Osteocyte (in vitro differentiated cells): ENCODE results near the gene ARHGAP10. TPM values are rescaled to one million over a fixed set of nuclear protein-coding genes. Genes with fewer than 3 reads are reported as not detected.

Experiments used
- DNase-seq: peaks from one replicate; pipeline ENCODE4 v3.0.0; 2021; ENCODE audit warnings: mixed read lengths; ENCODE audit not compliant: unreplicated experiment; ENCODE audit errors: extremely low spot score
- H3K27ac Mint-ChIP-seq: one replicate; pipeline ENCODE4 v1.8.0; 2021; ENCODE audit warnings: mild to moderate bottlenecking, mixed read lengths; ENCODE audit not compliant: unreplicated experiment
- H3K27me3 Mint-ChIP-seq: one replicate; pipeline ENCODE4 v1.8.0; 2021; ENCODE audit warnings: mixed read lengths; ENCODE audit not compliant: unreplicated experiment
- H3K36me3 Mint-ChIP-seq: one replicate; pipeline ENCODE4 v1.8.0; 2021; ENCODE audit warnings: mixed read lengths; ENCODE audit not compliant: unreplicated experiment
- H3K4me1 Mint-ChIP-seq: one replicate; pipeline ENCODE4 v1.8.0; 2021; ENCODE audit warnings: mixed read lengths; ENCODE audit not compliant: unreplicated experiment
- H3K4me3 Mint-ChIP-seq: one replicate; pipeline ENCODE4 v1.8.0; 2021; ENCODE audit warnings: mild to moderate bottlenecking, moderate library complexity, mixed read lengths; ENCODE audit not compliant: unreplicated experiment
- H3K9me3 Mint-ChIP-seq: one replicate; pipeline ENCODE4 v1.8.0; 2021; ENCODE audit warnings: mixed read lengths; ENCODE audit not compliant: unreplicated experiment
- total RNA-seq: library from RNA; stranded (reverse); gene quantifications from 2 replicates; pipeline ENCODE4 v1.2.1, GENCODE V29; 2021
- TF ChIP-seq, protein P1 (sequence below): fragments of 200-600 bp; sonication (generic); IDR thresholded peaks from 2 replicates; pipeline ENCODE4 v1.5.0; 2021; ENCODE audit warnings: antibody characterized with exemption, mild to moderate bottlenecking, moderate library complexity

Gene ARHGAP10
- total RNA-seq, 1 donor from 2014 or later, result 121 TPM

DNA sequence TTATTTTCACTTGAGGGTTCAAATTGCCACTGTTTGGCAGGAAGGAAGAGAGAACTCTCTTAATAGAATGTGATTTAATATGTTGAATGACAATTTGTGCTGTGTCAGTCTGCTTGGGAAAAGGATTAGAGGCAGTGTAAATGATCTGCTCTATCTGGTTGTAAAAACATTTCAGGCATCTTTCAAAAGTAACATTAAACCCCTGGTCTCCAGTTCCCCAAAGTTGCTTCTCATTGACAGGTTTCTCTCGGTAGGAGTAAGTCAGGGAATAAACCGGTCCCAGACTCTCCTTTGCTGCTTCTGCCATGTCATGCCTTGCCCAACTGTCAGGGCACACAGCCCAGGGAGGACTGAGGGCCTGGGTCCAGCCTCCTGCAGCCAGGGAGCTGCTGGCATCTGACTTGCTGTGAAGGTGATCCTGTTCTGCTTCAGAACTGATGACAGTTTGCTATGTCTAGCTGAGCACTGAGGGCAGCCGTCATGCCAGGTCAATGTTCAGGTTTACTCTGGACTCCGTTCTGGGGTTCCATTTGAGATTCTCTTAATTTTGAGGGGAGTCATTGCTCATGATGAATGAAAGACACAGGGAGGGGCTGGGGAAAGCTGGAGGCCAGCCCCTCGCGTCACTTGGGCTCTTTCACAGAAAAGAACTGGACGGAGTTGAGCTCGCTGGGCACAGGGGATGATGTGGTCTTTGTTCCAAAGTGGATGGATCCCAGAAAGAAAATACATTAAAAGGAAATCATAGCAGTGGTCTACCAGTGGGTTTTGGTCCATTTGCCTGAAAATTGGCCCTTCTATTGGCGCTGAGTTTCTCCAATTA lies 312.4 kb downstream of the ARHGAP10 start:
- H3K27me3 Mint-ChIP-seq, result no peaks in the 10 kb centered on the region
- H3K36me3 Mint-ChIP-seq, result peaks cover 30% of the 10 kb centered on the region
- peaks cover 15% of the 10 kb centered on the region for H3K4me1 Mint-ChIP-seq
- H3K27ac Mint-ChIP-seq, result peak overlapping the region; percentile 57
- H3K4me3 Mint-ChIP-seq, result no peak overlapping the region
- DNase-seq, result no peak
- TF ChIP-seq, protein P1, sequence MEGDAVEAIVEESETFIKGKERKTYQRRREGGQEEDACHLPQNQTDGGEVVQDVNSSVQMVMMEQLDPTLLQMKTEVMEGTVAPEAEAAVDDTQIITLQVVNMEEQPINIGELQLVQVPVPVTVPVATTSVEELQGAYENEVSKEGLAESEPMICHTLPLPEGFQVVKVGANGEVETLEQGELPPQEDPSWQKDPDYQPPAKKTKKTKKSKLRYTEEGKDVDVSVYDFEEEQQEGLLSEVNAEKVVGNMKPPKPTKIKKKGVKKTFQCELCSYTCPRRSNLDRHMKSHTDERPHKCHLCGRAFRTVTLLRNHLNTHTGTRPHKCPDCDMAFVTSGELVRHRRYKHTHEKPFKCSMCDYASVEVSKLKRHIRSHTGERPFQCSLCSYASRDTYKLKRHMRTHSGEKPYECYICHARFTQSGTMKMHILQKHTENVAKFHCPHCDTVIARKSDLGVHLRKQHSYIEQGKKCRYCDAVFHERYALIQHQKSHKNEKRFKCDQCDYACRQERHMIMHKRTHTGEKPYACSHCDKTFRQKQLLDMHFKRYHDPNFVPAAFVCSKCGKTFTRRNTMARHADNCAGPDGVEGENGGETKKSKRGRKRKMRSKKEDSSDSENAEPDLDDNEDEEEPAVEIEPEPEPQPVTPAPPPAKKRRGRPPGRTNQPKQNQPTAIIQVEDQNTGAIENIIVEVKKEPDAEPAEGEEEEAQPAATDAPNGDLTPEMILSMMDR, result no peak
- H3K9me3 Mint-ChIP-seq, result no peaks in the 10 kb centered on the region

GRCh38 chr4:148044912-148045352 lies 313.0 kb downstream of the ARHGAP10 start:
- H3K27me3 Mint-ChIP-seq, result no peaks in the 10 kb centered on the region
- DNase-seq, result no peak
- peaks cover 30% of the 10 kb centered on the region for H3K36me3 Mint-ChIP-seq
- peaks cover 15% of the 10 kb centered on the region for H3K4me1 Mint-ChIP-seq
- H3K4me3 Mint-ChIP-seq, result no peak overlapping the region
- no peak overlapping the region for H3K27ac Mint-ChIP-seq
- H3K9me3 Mint-ChIP-seq, result no peaks in the 10 kb centered on the region
- TF ChIP-seq, protein P1, result no peak

DNA sequence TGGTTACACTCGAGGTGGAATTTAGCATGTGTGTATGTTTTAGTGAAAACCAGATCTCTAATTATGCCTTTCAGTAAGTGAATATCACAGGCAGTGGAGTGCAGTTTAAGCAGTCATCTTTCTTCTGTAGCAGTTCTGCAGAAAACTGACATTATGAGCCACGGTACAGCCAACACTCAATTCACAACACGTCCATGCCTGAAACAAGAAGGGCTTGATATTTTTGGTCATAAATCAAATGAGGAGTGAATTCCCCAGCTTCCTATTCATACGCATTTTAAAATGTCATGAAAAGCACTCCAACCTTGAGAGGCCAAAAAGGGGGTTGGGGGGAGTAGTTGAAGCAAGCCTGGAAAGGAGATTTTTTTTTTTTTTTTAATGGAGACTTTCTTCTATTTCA lies 316.7 kb downstream of the ARHGAP10 start:
- Mint-ChIP-seq H3K9me3 (no peaks in the 10 kb centered on the region), H3K27me3 (no peaks in the 10 kb centered on the region), H3K36me3 (peaks cover 47% of the 10 kb centered on the region), H3K4me1 (peaks cover 18% of the 10 kb centered on the region), H3K4me3 (no peak overlapping the region), H3K27ac (no peak overlapping the region)
- TF ChIP-seq, protein P1, result no peak
- DNase-seq, result no peak

DNA sequence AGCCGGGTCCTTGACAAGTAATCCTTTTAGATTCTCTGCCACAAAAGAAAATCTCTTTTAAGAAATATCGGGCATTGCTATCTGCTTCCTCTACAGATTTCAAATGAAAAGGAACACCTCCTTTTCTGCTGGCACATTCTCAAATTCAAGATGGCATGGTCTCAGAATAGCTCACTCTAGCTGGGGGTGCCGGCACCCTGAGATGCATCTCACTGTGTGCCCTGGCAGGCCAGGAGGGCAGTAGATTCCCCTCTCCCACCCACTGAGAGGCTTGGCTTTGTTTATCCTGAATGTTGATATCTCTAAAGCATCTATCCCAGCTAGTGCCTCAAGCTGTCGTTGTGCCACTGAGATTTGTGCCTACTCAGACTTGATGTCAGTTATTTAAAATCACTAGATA lies 319.5 kb downstream of the ARHGAP10 start:
- Mint-ChIP-seq H3K36me3 (peaks cover 51% of the 10 kb centered on the region), H3K27me3 (no peaks in the 10 kb centered on the region), H3K27ac (no peak overlapping the region), H3K4me1 (peaks cover 19% of the 10 kb centered on the region), H3K9me3 (no peaks in the 10 kb centered on the region), H3K4me3 (no peak overlapping the region)
- TF ChIP-seq, protein P1, result no peak
- DNase-seq, result no peak

DNA sequence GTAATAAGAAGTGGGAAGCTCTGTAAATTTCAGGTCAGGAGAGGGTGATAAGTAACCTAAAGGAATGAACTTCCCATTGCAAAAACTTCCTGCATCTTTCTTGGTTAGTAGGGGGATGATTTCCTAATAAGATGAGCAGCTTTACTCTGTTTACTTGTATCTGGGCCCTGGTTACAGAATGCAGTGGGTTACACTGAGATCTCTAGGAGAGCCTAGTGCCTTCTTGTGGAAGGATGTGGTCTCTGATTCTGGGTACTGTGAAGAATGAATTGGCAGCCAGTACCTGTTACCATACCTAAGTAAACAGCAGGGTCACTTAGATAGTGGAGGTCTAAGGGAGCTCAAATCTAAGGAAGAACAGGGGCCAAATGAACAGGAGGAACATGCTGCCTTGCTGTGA lies 320.6 kb downstream of the ARHGAP10 start:
- Mint-ChIP-seq H3K27me3 (no peaks in the 10 kb centered on the region), H3K9me3 (no peaks in the 10 kb centered on the region), H3K4me3 (no peak overlapping the region), H3K36me3 (peaks cover 46% of the 10 kb centered on the region), H3K27ac (peak overlapping the region; percentile 0), H3K4me1 (peaks cover 27% of the 10 kb centered on the region)
- TF ChIP-seq, protein P1, result no peak
- no peak for DNase-seq
